ENCODE data around the gene BCAS1.

DNA sequence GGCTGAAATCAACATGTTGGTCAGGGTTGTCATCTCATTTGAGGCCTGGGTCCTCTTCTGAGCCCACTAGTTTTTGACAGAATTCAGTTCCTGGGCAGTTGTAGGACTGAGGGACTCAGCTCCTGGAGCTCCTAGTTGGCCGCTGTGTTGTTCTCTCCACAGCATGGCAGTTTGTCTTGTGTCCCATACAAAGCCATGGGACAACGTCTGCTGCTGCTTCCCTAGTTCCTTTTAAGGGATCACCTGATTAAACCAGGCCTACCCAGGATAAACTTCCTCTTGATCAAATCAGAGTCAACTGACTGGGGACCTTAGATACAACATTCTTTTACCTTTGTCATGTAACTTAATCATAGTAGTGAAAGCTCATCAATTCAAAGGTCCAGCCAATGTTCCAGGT is 141.0 kb downstream of the BCAS1 start:
- TF ChIP-seq, protein P1, sequence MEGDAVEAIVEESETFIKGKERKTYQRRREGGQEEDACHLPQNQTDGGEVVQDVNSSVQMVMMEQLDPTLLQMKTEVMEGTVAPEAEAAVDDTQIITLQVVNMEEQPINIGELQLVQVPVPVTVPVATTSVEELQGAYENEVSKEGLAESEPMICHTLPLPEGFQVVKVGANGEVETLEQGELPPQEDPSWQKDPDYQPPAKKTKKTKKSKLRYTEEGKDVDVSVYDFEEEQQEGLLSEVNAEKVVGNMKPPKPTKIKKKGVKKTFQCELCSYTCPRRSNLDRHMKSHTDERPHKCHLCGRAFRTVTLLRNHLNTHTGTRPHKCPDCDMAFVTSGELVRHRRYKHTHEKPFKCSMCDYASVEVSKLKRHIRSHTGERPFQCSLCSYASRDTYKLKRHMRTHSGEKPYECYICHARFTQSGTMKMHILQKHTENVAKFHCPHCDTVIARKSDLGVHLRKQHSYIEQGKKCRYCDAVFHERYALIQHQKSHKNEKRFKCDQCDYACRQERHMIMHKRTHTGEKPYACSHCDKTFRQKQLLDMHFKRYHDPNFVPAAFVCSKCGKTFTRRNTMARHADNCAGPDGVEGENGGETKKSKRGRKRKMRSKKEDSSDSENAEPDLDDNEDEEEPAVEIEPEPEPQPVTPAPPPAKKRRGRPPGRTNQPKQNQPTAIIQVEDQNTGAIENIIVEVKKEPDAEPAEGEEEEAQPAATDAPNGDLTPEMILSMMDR (IDR thresholded peaks at IDR 0.05): no peak
- no peak for TF ChIP-seq POLR2A (IDR thresholded peaks at IDR 0.05)
- no peak for TF ChIP-seq POLR2AphosphoS5 (IDR thresholded peaks at IDR 0.05)

All from prostate gland (tissue), 2 donors.